ENCODE measurements around the gene SHISAL1.

SHISAL1 gene

GRCh38 chr22:44224166-44224565 lies 88.6 kb downstream of the SHISAL1 start:
- Histone ChIP-seq H3K27ac (ENCODE audit: low read depth, low read length, severe bottlenecking) (no peak overlapping the region), H3K36me3 (ENCODE audit: control insufficient read depth, insufficient read depth, low read length) (no peaks in the 10 kb centered on the region), H3K9me3 (ENCODE audit: control insufficient read depth, low read length) (peaks cover 5% of the 10 kb centered on the region), H3K4me1 (ENCODE audit: control insufficient read depth, insufficient read depth, low read length, poor library complexity, severe bottlenecking) (no peaks in the 10 kb centered on the region), H3K4me3 (ENCODE audit: extremely low read depth, insufficient read depth, low read length, poor library complexity, severe bottlenecking) (no peak overlapping the region)
- WGBS, 2 experiments (ENCODE audit: insufficient coverage in 2 of 2): 92 to 94% methylated on average over 7 to 10 of the region's 12 CpGs

GRCh38 chr22:44221710-44222475 lies 90.9 kb downstream of the SHISAL1 start:
- Histone ChIP-seq H3K36me3 (ENCODE audit: control insufficient read depth, insufficient read depth, low read length) (no peaks in the 10 kb centered on the region), H3K4me3 (ENCODE audit: extremely low read depth, insufficient read depth, low read length, poor library complexity, severe bottlenecking) (no peak overlapping the region), H3K27ac (ENCODE audit: low read depth, low read length, severe bottlenecking) (no peak overlapping the region), H3K9me3 (ENCODE audit: control insufficient read depth, low read length) (no peaks in the 10 kb centered on the region), H3K4me1 (ENCODE audit: control insufficient read depth, insufficient read depth, low read length, poor library complexity, severe bottlenecking) (no peaks in the 10 kb centered on the region)
- 90 to 93% methylated on average over 8 to 9 of the region's 11 CpGs for WGBS, 2 experiments (ENCODE audit: insufficient coverage in 2 of 2)

- 84% methylated on average over 17 to 22 of the region's 23 CpGs for WGBS, 2 experiments (ENCODE audit: insufficient coverage in 2 of 2)
- no peaks in the 10 kb centered on the region for H3K9me3 ChIP-seq (ENCODE audit: control insufficient read depth, low read length)
- H3K4me3 ChIP-seq (ENCODE audit: extremely low read depth, insufficient read depth, low read length, poor library complexity, severe bottlenecking): no peak overlapping the region
- H3K4me1 ChIP-seq (ENCODE audit: control insufficient read depth, insufficient read depth, low read length, poor library complexity, severe bottlenecking): no peaks in the 10 kb centered on the region
- no peak overlapping the region for H3K27ac ChIP-seq (ENCODE audit: low read depth, low read length, severe bottlenecking)
- no peaks in the 10 kb centered on the region for H3K36me3 ChIP-seq (ENCODE audit: control insufficient read depth, insufficient read depth, low read length)
Observed at GRCh38 chr22:44220727-44221680, 91.7 kb downstream of the SHISAL1 start.

GRCh38 chr22:44219101-44219870 lies 93.5 kb downstream of the SHISAL1 start:
- H3K4me3 ChIP-seq (ENCODE audit: extremely low read depth, insufficient read depth, low read length, poor library complexity, severe bottlenecking): no peak overlapping the region
- H3K4me1 ChIP-seq (ENCODE audit: control insufficient read depth, insufficient read depth, low read length, poor library complexity, severe bottlenecking): no peaks in the 10 kb centered on the region
- WGBS, 2 experiments (ENCODE audit: insufficient coverage in 2 of 2): 87 to 88% methylated on average over 12 to 14 of the region's 21 CpGs
- no peaks in the 10 kb centered on the region for H3K36me3 ChIP-seq (ENCODE audit: control insufficient read depth, insufficient read depth, low read length)
- no peaks in the 10 kb centered on the region for H3K9me3 ChIP-seq (ENCODE audit: control insufficient read depth, low read length)
- no peak overlapping the region for H3K27ac ChIP-seq (ENCODE audit: low read depth, low read length, severe bottlenecking)

GRCh38 chr22:44218071-44218470 lies 94.7 kb downstream of the SHISAL1 start:
- Histone ChIP-seq H3K36me3 (ENCODE audit: control insufficient read depth, insufficient read depth, low read length) (no peaks in the 10 kb centered on the region), H3K9me3 (ENCODE audit: control insufficient read depth, low read length) (no peaks in the 10 kb centered on the region), H3K4me1 (ENCODE audit: control insufficient read depth, insufficient read depth, low read length, poor library complexity, severe bottlenecking) (no peaks in the 10 kb centered on the region), H3K4me3 (ENCODE audit: extremely low read depth, insufficient read depth, low read length, poor library complexity, severe bottlenecking) (no peak overlapping the region), H3K27ac (ENCODE audit: low read depth, low read length, severe bottlenecking) (no peak overlapping the region)
- 95 to 97% methylated on average over 5 to 6 of the region's 6 CpGs for WGBS, 2 experiments (ENCODE audit: insufficient coverage in 2 of 2)

GRCh38 chr22:44217346-44217745 lies 95.4 kb downstream of the SHISAL1 start:
- Histone ChIP-seq H3K27ac (ENCODE audit: low read depth, low read length, severe bottlenecking) (no peak overlapping the region), H3K36me3 (ENCODE audit: control insufficient read depth, insufficient read depth, low read length) (no peaks in the 10 kb centered on the region), H3K9me3 (ENCODE audit: control insufficient read depth, low read length) (no peaks in the 10 kb centered on the region), H3K4me3 (ENCODE audit: extremely low read depth, insufficient read depth, low read length, poor library complexity, severe bottlenecking) (no peak overlapping the region), H3K4me1 (ENCODE audit: control insufficient read depth, insufficient read depth, low read length, poor library complexity, severe bottlenecking) (peaks cover 2% of the 10 kb centered on the region)
- WGBS, 2 experiments (ENCODE audit: insufficient coverage in 2 of 2): 77 to 92% methylated on average over 6 to 7 of the region's 7 CpGs

GRCh38 chr22:44215287-44215686 lies 97.5 kb downstream of the SHISAL1 start:
- 78 to 80% methylated on average over 1 to 2 of the region's 4 CpGs for WGBS, 2 experiments (ENCODE audit: insufficient coverage in 2 of 2)
- peaks cover 5% of the 10 kb centered on the region for H3K4me1 ChIP-seq (ENCODE audit: control insufficient read depth, insufficient read depth, low read length, poor library complexity, severe bottlenecking)
- H3K9me3 ChIP-seq (ENCODE audit: control insufficient read depth, low read length): no peaks in the 10 kb centered on the region
- H3K27ac ChIP-seq (ENCODE audit: low read depth, low read length, severe bottlenecking): no peak overlapping the region
- H3K36me3 ChIP-seq (ENCODE audit: control insufficient read depth, insufficient read depth, low read length): no peaks in the 10 kb centered on the region
- no peak overlapping the region for H3K4me3 ChIP-seq (ENCODE audit: extremely low read depth, insufficient read depth, low read length, poor library complexity, severe bottlenecking)

GRCh38 chr22:44214764-44215163 lies 98.0 kb downstream of the SHISAL1 start:
- 86 to 100% methylated on average over 4 to 5 of the region's 6 CpGs for WGBS, 2 experiments (ENCODE audit: insufficient coverage in 2 of 2)

GRCh38 chr22:44214187-44214586 lies 98.6 kb downstream of the SHISAL1 start:
- no peaks in the 10 kb centered on the region for H3K36me3 ChIP-seq (ENCODE audit: control insufficient read depth, insufficient read depth, low read length)
- no peak overlapping the region for H3K27ac ChIP-seq (ENCODE audit: low read depth, low read length, severe bottlenecking)
- H3K9me3 ChIP-seq (ENCODE audit: control insufficient read depth, low read length): no peaks in the 10 kb centered on the region
- H3K4me1 ChIP-seq (ENCODE audit: control insufficient read depth, insufficient read depth, low read length, poor library complexity, severe bottlenecking): peaks cover 5% of the 10 kb centered on the region
- H3K4me3 ChIP-seq (ENCODE audit: extremely low read depth, insufficient read depth, low read length, poor library complexity, severe bottlenecking): no peak overlapping the region
- 90 to 93% methylated on average over 2 to 3 of the region's 3 CpGs for WGBS, 2 experiments (ENCODE audit: insufficient coverage in 2 of 2)

More at GRCh38 chr22:44214764-44215163, 98.0 kb downstream of the SHISAL1 start:
- Histone ChIP-seq H3K36me3 (ENCODE audit: control insufficient read depth, insufficient read depth, low read length) (no peaks in the 10 kb centered on the region), H3K9me3 (ENCODE audit: control insufficient read depth, low read length) (no peaks in the 10 kb centered on the region), H3K4me1 (ENCODE audit: control insufficient read depth, insufficient read depth, low read length, poor library complexity, severe bottlenecking) (peaks cover 5% of the 10 kb centered on the region), H3K27ac (ENCODE audit: low read depth, low read length, severe bottlenecking) (no peak overlapping the region), H3K4me3 (ENCODE audit: extremely low read depth, insufficient read depth, low read length, poor library complexity, severe bottlenecking) (no peak overlapping the region)

- H3K27ac ChIP-seq (ENCODE audit: low read depth, low read length, severe bottlenecking): no peak overlapping the region
- WGBS, 2 experiments (ENCODE audit: insufficient coverage in 2 of 2): 72 to 74% methylated on average over 3 of the region's 3 CpGs
- peaks cover 5% of the 10 kb centered on the region for H3K4me1 ChIP-seq (ENCODE audit: control insufficient read depth, insufficient read depth, low read length, poor library complexity, severe bottlenecking)
- H3K36me3 ChIP-seq (ENCODE audit: control insufficient read depth, insufficient read depth, low read length): no peaks in the 10 kb centered on the region
- H3K9me3 ChIP-seq (ENCODE audit: control insufficient read depth, low read length): no peaks in the 10 kb centered on the region
- H3K4me3 ChIP-seq (ENCODE audit: extremely low read depth, insufficient read depth, low read length, poor library complexity, severe bottlenecking): no peak overlapping the region
Observed at GRCh38 chr22:44213489-44214043, 99.2 kb downstream of the SHISAL1 start.
